ENCODE measurements around the gene OTX1.

Gene OTX1

DNA sequence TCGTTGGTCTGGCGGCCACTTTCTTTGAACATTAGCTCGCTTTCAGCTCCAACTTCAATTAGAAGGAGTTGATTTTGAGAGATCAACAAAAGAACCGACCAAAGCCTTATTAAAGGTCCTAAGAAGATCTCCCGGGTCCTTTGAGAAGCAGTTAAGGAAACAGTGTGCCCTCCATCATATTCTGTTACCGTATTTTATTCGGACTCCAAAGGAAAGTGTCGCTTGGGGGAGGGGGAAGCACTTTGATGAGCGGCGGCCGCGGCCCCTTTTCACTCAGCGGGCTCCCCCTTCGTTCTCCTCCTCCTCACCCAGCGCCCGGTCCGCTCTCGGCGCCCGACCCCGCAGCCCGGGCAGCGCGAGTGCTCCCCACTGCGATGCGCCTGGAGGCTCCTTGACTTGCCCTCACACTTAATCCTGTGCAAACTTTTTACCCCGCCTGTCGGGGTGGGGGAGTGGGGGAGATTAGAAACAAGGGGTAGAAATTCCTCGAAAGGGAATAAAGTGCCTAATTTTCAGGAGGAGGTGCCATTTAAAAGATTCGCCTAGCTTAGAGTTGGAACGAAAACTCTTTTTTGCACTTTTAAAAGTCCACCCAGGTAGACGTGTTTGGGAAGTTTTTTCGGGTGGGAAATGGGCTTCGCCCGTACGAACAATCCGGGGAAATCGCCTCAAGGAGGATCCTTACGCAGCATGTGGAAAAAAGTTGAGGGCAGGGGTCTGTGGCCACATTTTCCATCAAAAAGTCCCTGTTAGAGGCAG, 1.2 kb upstream of the OTX1 start:
- TF ChIP-seq, protein P1, sequence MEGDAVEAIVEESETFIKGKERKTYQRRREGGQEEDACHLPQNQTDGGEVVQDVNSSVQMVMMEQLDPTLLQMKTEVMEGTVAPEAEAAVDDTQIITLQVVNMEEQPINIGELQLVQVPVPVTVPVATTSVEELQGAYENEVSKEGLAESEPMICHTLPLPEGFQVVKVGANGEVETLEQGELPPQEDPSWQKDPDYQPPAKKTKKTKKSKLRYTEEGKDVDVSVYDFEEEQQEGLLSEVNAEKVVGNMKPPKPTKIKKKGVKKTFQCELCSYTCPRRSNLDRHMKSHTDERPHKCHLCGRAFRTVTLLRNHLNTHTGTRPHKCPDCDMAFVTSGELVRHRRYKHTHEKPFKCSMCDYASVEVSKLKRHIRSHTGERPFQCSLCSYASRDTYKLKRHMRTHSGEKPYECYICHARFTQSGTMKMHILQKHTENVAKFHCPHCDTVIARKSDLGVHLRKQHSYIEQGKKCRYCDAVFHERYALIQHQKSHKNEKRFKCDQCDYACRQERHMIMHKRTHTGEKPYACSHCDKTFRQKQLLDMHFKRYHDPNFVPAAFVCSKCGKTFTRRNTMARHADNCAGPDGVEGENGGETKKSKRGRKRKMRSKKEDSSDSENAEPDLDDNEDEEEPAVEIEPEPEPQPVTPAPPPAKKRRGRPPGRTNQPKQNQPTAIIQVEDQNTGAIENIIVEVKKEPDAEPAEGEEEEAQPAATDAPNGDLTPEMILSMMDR (conservative IDR thresholded peaks at IDR 0.05; ENCODE audit: low read depth): no peak
- peak overlapping the region; percentile 85 for H3K27ac ChIP-seq
- no peak for DNase-seq (ENCODE audit: low spot score)
- POLR2A ChIA-PET (ENCODE audit: low non-redundant PET): no interaction called here
- CTCF ChIA-PET: interaction anchor here (0.7 kb wide), 1 partner anchor 1183 kb away, joined by 4 read pairs; no protein-coding TSS in a partner anchor

DNA sequence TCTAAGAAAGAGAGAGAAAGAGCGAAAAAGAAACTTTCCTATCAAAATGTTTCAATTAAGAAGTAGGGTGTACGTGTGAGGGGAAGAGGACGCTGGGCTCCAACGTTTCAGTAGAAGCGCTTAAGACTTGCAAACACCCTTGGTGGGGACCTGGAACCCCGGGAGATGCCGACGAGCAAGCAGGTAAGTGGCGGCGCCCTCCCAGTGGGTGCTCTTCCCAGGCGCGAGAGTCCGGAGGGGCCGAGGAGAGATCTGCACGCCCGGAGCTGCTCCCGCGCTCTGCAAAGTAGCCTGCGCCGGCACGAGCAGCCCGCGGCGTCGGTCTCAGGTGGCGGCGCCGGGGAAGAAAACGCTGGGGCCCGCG, 678 bp upstream of the OTX1 start:
- H3K27ac ChIP-seq: peak overlapping the region; percentile 85
- POLR2A ChIA-PET (ENCODE audit: low non-redundant PET): interaction anchor here (0.5 kb wide), 1 partner anchor 102 kb away, joined by 5 read pairs; no protein-coding TSS in a partner anchor
- DNase-seq (ENCODE audit: low spot score): no peak
- CTCF ChIA-PET: no interaction called here
- TF ChIP-seq, protein P1 (conservative IDR thresholded peaks at IDR 0.05; ENCODE audit: low read depth): no peak

DNA sequence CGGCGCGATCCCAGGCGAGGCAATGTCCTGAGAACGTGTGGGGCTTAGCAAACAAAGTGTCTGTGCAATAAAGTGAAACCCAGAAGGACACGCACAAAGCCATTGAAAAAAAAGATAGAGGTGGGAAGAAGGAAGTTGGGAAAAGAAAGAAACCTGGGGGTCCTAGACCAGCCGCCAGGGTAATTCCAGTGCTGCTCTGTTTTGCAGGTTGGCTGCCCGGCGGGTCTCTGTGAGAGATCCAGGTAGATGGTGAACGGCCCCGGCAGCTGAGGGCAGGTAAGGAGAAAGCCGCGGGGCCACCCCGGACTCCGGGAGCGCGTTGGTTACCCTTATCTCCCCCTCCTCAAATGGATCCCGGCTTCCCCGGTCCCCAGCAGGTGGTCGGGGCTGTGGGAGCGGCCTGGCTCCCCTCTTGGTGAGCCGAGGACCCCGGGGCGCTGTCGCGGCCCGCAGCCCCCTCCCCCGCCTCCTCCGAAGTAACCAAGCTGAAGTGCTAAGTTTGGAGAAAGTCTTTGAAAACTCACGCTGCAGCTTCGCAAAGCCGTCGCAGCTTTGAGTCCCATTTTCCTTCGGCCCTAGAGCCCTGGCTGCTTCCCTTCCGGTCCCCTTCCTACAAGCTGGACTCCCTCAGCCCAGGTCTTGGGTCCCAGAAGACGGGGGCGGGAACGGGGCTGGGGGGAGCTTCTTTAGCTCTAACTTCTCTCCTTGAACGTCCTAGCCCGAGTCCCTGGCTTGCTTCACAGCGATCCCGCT, 588 bp downstream of the OTX1 start:
- ChIA-PET POLR2A (ENCODE audit: low non-redundant PET) (no interaction called here), CTCF (interaction anchor here (0.5 to 0.7 kb wide), 3 partner anchors 30 to 1866 kb away, joined by 3 to 4 read pairs (median 3); no protein-coding TSS in a partner anchor)
- TF ChIP-seq, protein P1 (conservative IDR thresholded peaks at IDR 0.05; ENCODE audit: low read depth): no peak
- H3K27ac ChIP-seq: peak overlapping the region; percentile 85
- no peak for DNase-seq (ENCODE audit: low spot score)

DNA sequence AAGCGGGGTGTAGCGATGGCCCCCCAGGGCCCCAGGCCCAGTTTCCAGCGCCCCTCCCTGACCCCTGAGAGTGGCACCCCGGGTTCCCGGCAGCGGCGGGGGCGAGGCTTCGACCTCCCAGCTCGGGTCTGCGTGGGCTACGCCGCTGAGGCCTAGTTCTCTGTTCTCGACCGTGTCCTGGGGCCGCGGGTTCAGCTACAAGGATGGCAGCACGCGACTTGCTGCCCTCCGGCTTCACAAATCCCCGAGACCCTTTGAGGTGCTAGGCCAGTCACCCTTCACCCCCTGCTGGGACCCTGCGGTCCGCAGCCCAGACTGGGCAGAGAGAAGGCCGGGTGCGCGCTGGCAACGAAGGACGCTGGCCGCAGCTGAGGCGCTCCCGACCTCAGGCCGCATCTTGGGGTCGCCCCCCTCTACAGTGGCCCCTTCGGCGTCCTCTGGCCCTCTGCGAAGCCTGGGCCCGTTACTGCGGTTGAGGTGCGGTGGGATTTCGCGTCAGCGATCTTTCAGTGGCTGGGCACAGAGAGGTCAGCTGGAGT, 1.2 kb downstream of the OTX1 start:
- TF ChIP-seq, protein P1 (conservative IDR thresholded peaks at IDR 0.05; ENCODE audit: low read depth): no peak
- no peak for DNase-seq (ENCODE audit: low spot score)
- ChIA-PET POLR2A (ENCODE audit: low non-redundant PET) (no interaction called here), CTCF (interaction anchor here (0.5 to 0.7 kb wide), 2 partner anchors 602 to 1867 kb away, joined by 3 read pairs; no protein-coding TSS in a partner anchor)
- no peak overlapping the region for H3K27ac ChIP-seq

DNA sequence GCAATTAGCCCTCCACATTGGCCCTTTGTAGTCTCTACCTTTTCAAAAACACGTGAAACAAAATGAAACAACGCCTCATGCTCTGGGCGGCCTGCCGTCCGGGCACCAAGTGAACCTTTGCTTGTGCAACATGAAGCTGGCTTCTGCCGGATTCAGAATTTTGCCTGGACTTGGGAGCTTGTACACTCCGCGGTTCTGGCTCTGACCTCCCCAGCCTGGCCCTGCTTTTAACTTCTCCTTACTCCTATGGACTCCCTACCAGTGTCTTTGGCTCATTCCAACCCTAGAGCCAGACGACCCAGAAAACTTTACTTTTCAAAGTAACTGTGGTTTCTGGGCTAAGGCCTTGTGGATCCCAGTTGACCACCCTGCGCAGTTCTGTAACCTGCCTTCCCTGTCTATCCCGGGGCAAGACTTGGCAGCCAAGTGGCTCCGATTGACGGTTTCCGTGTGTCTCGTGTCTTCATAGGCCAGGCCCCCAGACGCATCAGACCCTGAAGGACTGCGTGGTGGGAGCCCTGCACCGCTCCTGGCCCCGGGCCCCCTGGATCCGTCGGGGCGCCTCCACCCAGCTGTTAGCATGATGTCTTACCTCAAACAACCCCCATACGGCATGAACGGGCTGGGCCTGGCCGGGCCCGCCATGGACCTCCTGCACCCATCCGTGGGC, 1.9 kb downstream of the OTX1 start:
- TF ChIP-seq, protein P1 (conservative IDR thresholded peaks at IDR 0.05; ENCODE audit: low read depth): no peak
- POLR2A ChIA-PET (ENCODE audit: low non-redundant PET): no interaction called here

More for the DNA sequence above, 1.9 kb downstream of the OTX1 start:
- DNase-seq (ENCODE audit: low spot score): no peak
- H3K27ac ChIP-seq: no peak overlapping the region
- CTCF ChIA-PET: no interaction called here
